ENCODE results near the gene CLEC4C. TPM values are rescaled to one million over a fixed set of nuclear protein-coding genes. Genes with fewer than 3 reads are reported as not detected.
"Not testable (repeated sequence)": the region's sequence is repeated elsewhere in the genome, so short reads cannot be mapped to it uniquely, and the experiment has no call there.

The CLEC4C gene
- total RNA-seq, 1 donor from 2014 or later = not detected

GRCh38 chr12:7782055-7782454 is 34.9 kb upstream of the CLEC4C start:
- TF ChIP-seq CTCF (IDR thresholded peaks at IDR 0.05; ENCODE audit: borderline replicate concordance) = no peak
- H3K27ac ChIP-seq (replicated peaks) = no peak overlapping the region
- H3K27me3 ChIP-seq (ENCODE audit: low read depth) = peaks cover 28% of the 10 kb centered on the region
- no peak for DNase-seq
- no peaks in the 10 kb centered on the region for H3K4me1 ChIP-seq
- no peak overlapping the region for H3K4me3 ChIP-seq
- H3K9me3 ChIP-seq (replicated peaks) = no peaks in the 10 kb centered on the region
- H3K36me3 ChIP-seq = no peaks in the 10 kb centered on the region
- intact Hi-C loops (cut with micrococcal nuclease) = no loop called here

- H3K27me3 ChIP-seq (ENCODE audit: low read depth) = peaks cover 30% of the 10 kb centered on the region
- H3K36me3 ChIP-seq = no peaks in the 10 kb centered on the region
- intact Hi-C loops (cut with micrococcal nuclease) = no loop called here
- no peaks in the 10 kb centered on the region for H3K9me3 ChIP-seq (replicated peaks)
- TF ChIP-seq CTCF (IDR thresholded peaks at IDR 0.05; ENCODE audit: borderline replicate concordance) = no peak
- no peak overlapping the region for H3K4me3 ChIP-seq
- H3K27ac ChIP-seq (replicated peaks) = no peak overlapping the region
- no peak for DNase-seq
- H3K4me1 ChIP-seq = no peaks in the 10 kb centered on the region
Measured at GRCh38 chr12:7781274-7781673, 34.1 kb upstream of the CLEC4C start.

- no peaks in the 10 kb centered on the region for H3K9me3 ChIP-seq (replicated peaks)
- DNase-seq = no peak
- no peaks in the 10 kb centered on the region for H3K27me3 ChIP-seq (ENCODE audit: low read depth)
- no peak overlapping the region for H3K27ac ChIP-seq (replicated peaks)
- intact Hi-C loops (cut with micrococcal nuclease) = no loop called here
- no peaks in the 10 kb centered on the region for H3K36me3 ChIP-seq
- H3K4me1 ChIP-seq = no peaks in the 10 kb centered on the region
- no peak overlapping the region for H3K4me3 ChIP-seq
- TF ChIP-seq CTCF (IDR thresholded peaks at IDR 0.05; ENCODE audit: borderline replicate concordance) = no peak
Measured at GRCh38 chr12:7769999-7770398, 22.8 kb upstream of the CLEC4C start.

- TF ChIP-seq CTCF (IDR thresholded peaks at IDR 0.05; ENCODE audit: borderline replicate concordance) = no peak
- Histone ChIP-seq H3K36me3 (no peaks in the 10 kb centered on the region), H3K4me3 (no peak overlapping the region), H3K27me3 (ENCODE audit: low read depth) (peaks cover 34% of the 10 kb centered on the region), H3K9me3 (replicated peaks) (no peaks in the 10 kb centered on the region), H3K4me1 (no peaks in the 10 kb centered on the region), H3K27ac (replicated peaks) (no peak overlapping the region)
- intact Hi-C loops (cut with micrococcal nuclease) = no loop called here
- no peak for DNase-seq
Measured at GRCh38 chr12:7758766-7759140, 11.6 kb upstream of the CLEC4C start.

DNA sequence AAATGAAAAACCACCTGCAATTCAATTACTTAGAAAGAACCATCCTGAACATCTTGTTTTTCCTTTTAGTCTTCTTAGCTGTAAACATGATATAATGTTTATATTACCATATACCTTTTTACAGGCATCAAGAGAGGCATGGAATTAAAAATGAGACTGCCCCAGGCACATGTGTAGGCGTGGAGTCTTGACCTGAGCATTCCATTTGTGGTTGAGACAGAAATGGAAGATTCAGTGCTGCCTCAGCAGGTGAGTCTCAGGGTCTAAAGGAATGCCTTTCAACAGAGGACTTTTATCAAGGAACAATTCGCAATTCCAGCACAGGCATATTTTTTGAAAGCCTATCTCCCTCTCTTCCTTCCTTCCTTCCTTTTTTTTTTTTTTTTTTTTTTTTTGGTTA is 9.8 kb upstream of the CLEC4C start:
- Histone ChIP-seq H3K9me3 (replicated peaks) (no peaks in the 10 kb centered on the region), H3K36me3 (no peaks in the 10 kb centered on the region), H3K27ac (replicated peaks) (no peak overlapping the region), H3K4me1 (no peaks in the 10 kb centered on the region), H3K27me3 (ENCODE audit: low read depth) (peaks cover 27% of the 10 kb centered on the region), H3K4me3 (no peak overlapping the region)
- no peak for DNase-seq
- TF ChIP-seq CTCF (IDR thresholded peaks at IDR 0.05; ENCODE audit: borderline replicate concordance) = no peak
- intact Hi-C loops (cut with micrococcal nuclease) = no loop called here

- H3K27ac ChIP-seq (replicated peaks); DNase-seq; intact Hi-C loops (cut with micrococcal nuclease); H3K4me3 ChIP-seq; H3K4me1 ChIP-seq; H3K9me3 ChIP-seq (replicated peaks); H3K36me3 ChIP-seq: not testable (repeated sequence)
- peaks cover 27% of the 10 kb centered on the region for H3K27me3 ChIP-seq (ENCODE audit: low read depth)
Measured at GRCh38 chr12:7755668-7756067, 8.5 kb upstream of the CLEC4C start.

DNA sequence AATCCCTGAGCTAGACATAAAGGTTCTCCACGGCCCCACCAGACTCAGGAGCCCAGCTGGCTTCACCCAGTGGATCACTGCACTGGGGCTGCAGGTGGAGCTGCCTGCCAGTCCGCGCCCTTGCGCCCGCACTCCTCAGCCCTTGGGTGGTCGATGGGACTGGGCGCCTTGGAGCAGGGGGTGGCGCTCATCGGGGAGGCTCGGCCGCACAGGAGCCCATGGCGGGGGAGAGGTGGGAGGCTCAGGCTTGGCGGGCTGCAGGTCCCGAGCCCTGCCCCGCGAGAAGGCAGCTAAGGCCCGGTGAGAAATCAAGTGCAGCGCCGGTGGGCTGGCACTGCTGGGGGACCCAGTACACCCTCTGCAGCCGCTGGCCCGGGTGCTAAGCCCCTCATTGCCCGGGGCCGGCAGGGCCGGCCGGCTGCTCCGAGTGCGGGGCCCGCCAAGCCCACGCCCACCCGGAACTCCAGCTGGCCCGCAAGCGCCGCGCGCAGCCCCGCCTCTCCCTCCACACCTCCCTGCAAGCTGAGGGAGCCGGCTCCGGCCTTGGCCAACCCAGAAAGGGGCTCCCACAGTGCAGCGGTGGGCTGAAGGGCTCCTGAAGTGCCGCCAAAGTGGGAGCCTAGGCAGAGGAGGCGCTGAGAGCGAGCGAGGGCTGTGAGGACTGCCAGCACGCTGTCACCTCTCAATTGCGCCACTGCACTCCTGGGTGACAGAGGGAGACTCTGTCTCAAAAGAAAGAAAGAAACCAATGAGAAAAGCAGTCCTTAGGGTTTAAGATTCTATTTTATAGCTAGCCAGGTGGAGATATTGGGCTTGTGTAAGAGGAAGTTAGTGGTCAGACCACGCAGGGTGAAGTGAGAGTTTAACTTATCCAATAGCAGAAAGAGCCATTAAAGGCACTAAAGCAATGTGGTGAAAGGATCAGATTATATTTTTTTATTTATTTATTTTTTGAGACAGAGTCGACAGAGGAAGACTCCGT is 5.1 kb upstream of the CLEC4C start:
- H3K27ac ChIP-seq (replicated peaks); H3K9me3 ChIP-seq (replicated peaks); intact Hi-C loops (cut with micrococcal nuclease); H3K4me1 ChIP-seq; H3K4me3 ChIP-seq; DNase-seq; H3K36me3 ChIP-seq: not testable (repeated sequence)
- H3K27me3 ChIP-seq (ENCODE audit: low read depth) = peaks cover 34% of the 10 kb centered on the region

All from left ventricle myocardium inferior (tissue), 1 donor.